GM10266 (cell line): ENCODE measurements around the gene WT1.
A peak's percentile ranks its signal among the peaks of the same experiment; 100 is the strongest.
"Not testable (repeated sequence)": the region's sequence is repeated elsewhere in the genome, so short reads cannot be mapped to it uniquely, and the experiment has no call there.

Source experiments
- DNase-seq: peaks from one replicate; pipeline ENCODE4 v3.0.0; 2012; ENCODE audit errors: extremely low spot score
- TF ChIP-seq, protein P1 (sequence below): IDR thresholded peaks from 2 replicates; pipeline ENCODE4 v1.5.1; 2012; ENCODE audit warnings: mild to moderate bottlenecking, low read depth; ENCODE audit not compliant: control insufficient read depth, insufficient read depth; ENCODE audit errors: missing control alignments

The WT1 gene

DNA sequence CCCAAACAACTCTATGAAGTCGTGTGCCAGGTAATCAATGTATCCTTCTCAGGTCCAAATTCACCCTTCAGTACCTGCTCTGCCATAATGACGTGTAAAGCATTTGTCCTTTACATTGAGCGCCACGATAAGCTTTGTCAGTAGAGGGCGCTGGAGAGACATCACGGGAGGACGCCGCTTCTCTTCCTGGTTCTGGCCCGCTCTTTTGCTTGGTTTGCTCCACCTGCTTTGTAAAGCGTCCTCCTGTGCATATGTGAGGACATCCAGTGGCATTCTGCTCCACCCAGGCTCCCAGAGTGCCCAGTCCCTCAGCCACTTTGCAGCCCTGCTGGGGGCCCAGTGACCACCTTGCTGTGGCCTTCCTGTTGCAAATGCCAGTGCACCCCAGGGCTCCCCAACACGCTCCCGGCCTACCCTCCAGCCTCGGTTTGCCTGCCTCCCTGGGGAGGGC, 61.1 kb downstream of the WT1 start:
- DNase-seq: peak; percentile 59
- TF ChIP-seq, protein P1, sequence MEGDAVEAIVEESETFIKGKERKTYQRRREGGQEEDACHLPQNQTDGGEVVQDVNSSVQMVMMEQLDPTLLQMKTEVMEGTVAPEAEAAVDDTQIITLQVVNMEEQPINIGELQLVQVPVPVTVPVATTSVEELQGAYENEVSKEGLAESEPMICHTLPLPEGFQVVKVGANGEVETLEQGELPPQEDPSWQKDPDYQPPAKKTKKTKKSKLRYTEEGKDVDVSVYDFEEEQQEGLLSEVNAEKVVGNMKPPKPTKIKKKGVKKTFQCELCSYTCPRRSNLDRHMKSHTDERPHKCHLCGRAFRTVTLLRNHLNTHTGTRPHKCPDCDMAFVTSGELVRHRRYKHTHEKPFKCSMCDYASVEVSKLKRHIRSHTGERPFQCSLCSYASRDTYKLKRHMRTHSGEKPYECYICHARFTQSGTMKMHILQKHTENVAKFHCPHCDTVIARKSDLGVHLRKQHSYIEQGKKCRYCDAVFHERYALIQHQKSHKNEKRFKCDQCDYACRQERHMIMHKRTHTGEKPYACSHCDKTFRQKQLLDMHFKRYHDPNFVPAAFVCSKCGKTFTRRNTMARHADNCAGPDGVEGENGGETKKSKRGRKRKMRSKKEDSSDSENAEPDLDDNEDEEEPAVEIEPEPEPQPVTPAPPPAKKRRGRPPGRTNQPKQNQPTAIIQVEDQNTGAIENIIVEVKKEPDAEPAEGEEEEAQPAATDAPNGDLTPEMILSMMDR: peak; percentile 62

DNA sequence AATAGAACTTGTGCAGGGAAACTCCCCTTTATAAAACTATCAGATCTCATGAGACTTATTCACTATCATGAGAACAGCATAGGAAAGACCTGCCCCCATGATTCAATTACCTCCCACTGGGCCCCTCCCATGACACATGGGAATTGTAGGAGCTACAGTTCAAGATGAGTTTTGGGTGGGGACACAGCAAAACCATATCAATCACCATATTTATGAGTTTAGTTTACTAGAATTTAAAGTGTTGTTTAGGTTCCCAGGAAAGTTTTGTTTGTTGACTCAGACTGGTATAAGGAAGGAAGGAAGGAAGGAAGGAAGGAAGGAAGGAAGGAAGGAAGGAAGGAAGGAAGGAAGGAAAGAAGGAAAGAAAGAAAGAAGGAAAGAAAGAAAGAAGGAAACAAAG, 65.4 kb downstream of the WT1 start:
- DNase-seq: not testable (repeated sequence)

GRCh38 chr11:32366666-32367065, 68.7 kb downstream of the WT1 start:
- DNase-seq: no peak
- TF ChIP-seq, protein P1: no peak

GRCh38 chr11:32365192-32365591, 70.1 kb downstream of the WT1 start:
- TF ChIP-seq, protein P1: no peak
- no peak for DNase-seq

DNA sequence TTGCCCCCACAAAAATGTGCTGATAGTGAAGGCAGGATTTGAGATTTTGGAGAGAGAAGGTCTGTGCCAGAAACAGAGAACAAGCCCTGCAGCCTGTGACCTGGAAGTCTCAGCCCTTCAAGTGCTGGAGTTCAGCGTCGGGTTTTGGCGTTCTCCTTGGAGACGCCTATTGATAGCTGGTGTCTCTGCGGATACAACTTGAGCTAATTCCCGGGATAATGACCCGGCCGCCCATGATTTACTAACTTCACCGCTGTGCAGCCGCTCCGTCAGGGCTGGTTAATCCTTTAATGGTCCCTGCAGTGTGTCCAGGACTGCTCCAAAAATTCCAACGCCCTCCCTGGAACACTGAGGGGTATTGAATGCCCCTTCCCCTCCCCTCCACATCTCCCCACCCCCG, 76.6 kb downstream of the WT1 start:
- DNase-seq: no peak
- TF ChIP-seq, protein P1: no peak

DNA sequence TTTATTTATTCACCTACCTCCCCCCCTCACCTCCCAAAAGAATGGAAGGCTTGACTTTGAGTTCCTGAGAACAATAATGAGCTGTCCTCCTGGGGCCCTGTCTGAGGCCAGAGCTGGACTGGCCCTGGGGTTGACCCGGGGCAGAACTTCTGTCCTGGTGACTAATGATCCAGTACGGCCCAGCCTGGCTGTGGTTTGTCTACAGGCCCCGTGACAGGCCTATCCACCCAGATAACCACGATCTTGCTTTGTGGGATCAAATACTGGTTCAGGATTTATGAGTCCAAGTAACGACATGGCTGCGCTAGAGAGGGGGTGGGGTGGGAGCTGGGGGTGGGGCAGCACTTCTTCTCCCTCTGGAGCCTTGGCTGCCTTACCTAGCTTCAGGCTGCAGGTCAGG, 81.5 kb downstream of the WT1 start:
- TF ChIP-seq, protein P1: no peak
- DNase-seq: no peak

DNA sequence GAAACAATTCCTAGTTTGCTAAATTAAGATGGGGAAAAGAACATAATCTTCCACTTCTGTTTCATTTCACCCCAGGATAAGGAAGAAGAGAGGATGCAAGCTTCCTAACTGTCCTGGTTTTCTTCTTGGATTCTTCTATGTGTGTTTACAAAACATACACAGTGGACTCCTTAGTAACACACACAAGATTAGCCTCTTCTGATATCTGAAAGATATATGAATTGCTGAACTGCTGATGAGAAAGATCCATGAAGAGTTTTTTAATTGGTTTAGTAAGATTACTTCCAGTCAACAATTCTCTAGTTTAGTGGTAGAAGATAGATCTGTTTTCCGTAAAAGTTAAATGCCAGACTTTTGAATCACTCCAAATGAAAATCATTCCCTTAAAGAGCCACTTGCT, 86.8 kb downstream of the WT1 start:
- DNase-seq: no peak
- TF ChIP-seq, protein P1: no peak

- DNase-seq: no peak
- TF ChIP-seq, protein P1: no peak
Measured at GRCh38 chr11:32344946-32345345, 90.4 kb downstream of the WT1 start.
